Keratinocyte (primary cell): ENCODE measurements around the gene TSPAN4. TPM values are rescaled to one million over a fixed set of nuclear protein-coding genes. Genes with fewer than 3 reads are reported as not detected.

Experiments
- DNase-seq: peaks from one replicate; pipeline ENCODE4 v3.0.0-alpha.2; 2011; ENCODE audit warnings: low read depth, missing footprints, low spot score
- FAIRE-seq: peaks from 2 replicates; lab custom pipeline; 2011; peaks lifted over from hg19 to GRCh38; lab: Jason Lieb, UNC
- H2AFZ ChIP-seq: 2 replicates; pipeline ENCODE4 v1.6.0; 2012; ENCODE audit warnings: low read length, control low read depth, inconsistent platforms; ENCODE audit not compliant: control insufficient read depth
- H3K27ac ChIP-seq: 2 replicates; pipeline ENCODE4 v1.5.1; 2011; ENCODE audit warnings: low read length; ENCODE audit not compliant: control insufficient read depth, insufficient read depth
- H3K27me3 ChIP-seq: 3 replicates; pipeline ENCODE4 v1.6.0; 2011; ENCODE audit warnings: low read length; ENCODE audit not compliant: control insufficient read depth, insufficient read depth; ENCODE audit errors: extremely low read depth
- H3K36me3 ChIP-seq, 2 experiments: 2 replicates in 1 of 2; 3 replicates in 1 of 2; pipeline ENCODE4 v1.5.1; 2011; ENCODE audit warnings: low read length in 2 of 2, mild to moderate bottlenecking in 1 of 2; ENCODE audit not compliant: control insufficient read depth in 2 of 2, insufficient read depth in 2 of 2; ENCODE audit errors: extremely low read depth in 1 of 2
- H3K4me1 ChIP-seq: 3 replicates; pipeline ENCODE4 v1.5.1; 2011; ENCODE audit warnings: low read length; ENCODE audit not compliant: control insufficient read depth, insufficient read depth; ENCODE audit errors: extremely low read depth
- H3K4me2 ChIP-seq: 3 replicates; pipeline ENCODE4 v1.6.0; 2011; ENCODE audit warnings: low read depth, low read length; ENCODE audit not compliant: control insufficient read depth, insufficient read depth; ENCODE audit errors: extremely low read depth
- H3K4me3 ChIP-seq, 3 experiments: fragments of 200-600 bp in 1 of 3; sonication (generic) in 1 of 3; 2 replicates in 2 of 3; 3 replicates in 1 of 3; pipeline ENCODE4 v1.5.1; 2011 to 2016; ENCODE audit warnings: low read length in 3 of 3, mild to moderate bottlenecking in 3 of 3, control low read depth in 2 of 3, inconsistent platforms in 1 of 3, low read depth in 1 of 3, mixed read lengths in 1 of 3, mixed run types in 1 of 3, moderate library complexity in 1 of 3; ENCODE audit not compliant: control insufficient read depth in 2 of 3, insufficient read depth in 2 of 3; ENCODE audit errors: extremely low read depth in 1 of 3
- H3K79me2 ChIP-seq: 2 replicates; pipeline ENCODE4 v1.6.0; 2012; ENCODE audit warnings: low read length; ENCODE audit not compliant: control insufficient read depth, insufficient read depth
- H3K9ac ChIP-seq: 3 replicates; pipeline ENCODE4 v1.6.0; 2011; ENCODE audit warnings: low read length; ENCODE audit not compliant: control insufficient read depth, insufficient read depth; ENCODE audit errors: extremely low read depth
- H3K9me1 ChIP-seq: 3 replicates; pipeline ENCODE4 v1.6.0; 2011; ENCODE audit warnings: low read length; ENCODE audit not compliant: control insufficient read depth, insufficient read depth; ENCODE audit errors: extremely low read depth
- H3K9me3 ChIP-seq: 2 replicates; pipeline ENCODE4 v1.5.1; 2012; ENCODE audit warnings: low read depth, low read length; ENCODE audit not compliant: control insufficient read depth
- H4K20me1 ChIP-seq: 3 replicates; pipeline ENCODE4 v1.6.0; 2011; ENCODE audit warnings: low read length; ENCODE audit not compliant: control insufficient read depth, insufficient read depth; ENCODE audit errors: extremely low read depth
- CTCF ChIP-seq, 3 experiments: IDR thresholded peaks in 1 of 3; conservative IDR thresholded peaks in 1 of 3; optimal IDR thresholded peaks in 1 of 3; 2 replicates in 2 of 3; 3 replicates in 1 of 3; pipeline versions ENCODE3 to v1.5.1; 2011; ENCODE audit warnings: low read length in 3 of 3, mild to moderate bottlenecking in 3 of 3, moderate library complexity in 2 of 3, control low read depth in 1 of 3, inconsistent platforms in 1 of 3; ENCODE audit not compliant: insufficient read depth in 2 of 3; ENCODE audit errors: extremely low read depth in 1 of 3
- EZH2 ChIP-seq: IDR thresholded peaks from one replicate; pipeline ENCODE4 v1.6.1; 2012; ENCODE audit warnings: inconsistent platforms, mild to moderate bottlenecking, low read length, moderate library complexity
- dilution Hi-C: fragments of 300-500 bp; cut with MboI; formaldehyde crosslinking; loops from one replicate; pipeline ENCODE4 v1.7.0; 2020; ENCODE audit warnings: low sequenced_read_pairs; ENCODE audit not compliant: extremely low pct_ligation_motif_present
- polyA plus RNA-seq, 5 experiments: library from polyadenylated mRNA; depleted of rRNA in 3 of 5; stranded (reverse) in 3 of 5; stranded (forward) in 1 of 5; unstranded in 1 of 5; fragments of >200 nt; gene quantifications; 1 replicate in 1 of 5; 2 replicates in 3 of 5; 3 replicates in 1 of 5; pipeline versions ENCODE4 v1.2.1 to v1.2.3, GENCODE V29; 2011 to 2012; ENCODE audit warnings: missing spikeins in 2 of 5, low read depth in 1 of 5, low replicate concordance in 1 of 5

The TSPAN4 gene
- polyA plus RNA-seq, 1 donor (not counting 4 experiments of a cell fraction or from before 2014, with no cell fraction given), result 42.1 TPM

GRCh38 chr11:853682-854448 lies 11.2 kb downstream of the TSPAN4 start:
- peaks cover 7% of the 10 kb centered on the region for H4K20me1 ChIP-seq
- dilution Hi-C loops, result no loop called here
- H2AFZ ChIP-seq, result no peak overlapping the region
- no peak overlapping the region for H3K4me3 ChIP-seq
- H3K27me3 ChIP-seq, result no peaks in the 10 kb centered on the region
- H3K4me1 ChIP-seq, result peaks cover 4% of the 10 kb centered on the region
- FAIRE-seq (no peak), DNase-seq (no peak)
- no peak for TF ChIP-seq EZH2
- TF ChIP-seq CTCF (optimal IDR thresholded peaks at IDR 0.05 in 1 of 3, IDR thresholded peaks at IDR 0.05 in 1 of 3, conservative IDR thresholded peaks at IDR 0.05 in 1 of 3; ENCODE audit: extremely low read depth in 1 of 3, insufficient read depth in 2 of 3, low read length in 3 of 3), result no peak
- H3K9ac ChIP-seq, result no peak overlapping the region
- H3K4me2 ChIP-seq, result no peak overlapping the region
- H3K79me2 ChIP-seq, result no peaks in the 10 kb centered on the region
- no peak overlapping the region for H3K27ac ChIP-seq
- no peaks in the 10 kb centered on the region for H3K9me3 ChIP-seq
- no peaks in the 10 kb centered on the region for H3K9me1 ChIP-seq
- peaks cover 6 to 8% of the 10 kb centered on the region in 2 experiments for H3K36me3 ChIP-seq

GRCh38 chr11:854601-855329 lies 12.1 kb downstream of the TSPAN4 start:
- H3K9ac ChIP-seq, result no peak overlapping the region
- no peak overlapping the region for H3K27ac ChIP-seq
- H2AFZ ChIP-seq, result no peak overlapping the region
- no peak for TF ChIP-seq CTCF (optimal IDR thresholded peaks at IDR 0.05 in 1 of 3, IDR thresholded peaks at IDR 0.05 in 1 of 3, conservative IDR thresholded peaks at IDR 0.05 in 1 of 3; ENCODE audit: extremely low read depth in 1 of 3, insufficient read depth in 2 of 3, low read length in 3 of 3)
- TF ChIP-seq EZH2, result no peak
- H3K4me1 ChIP-seq, result peaks cover 4% of the 10 kb centered on the region
- H3K9me3 ChIP-seq, result no peaks in the 10 kb centered on the region
- no peaks in the 10 kb centered on the region for H3K79me2 ChIP-seq
- DNase-seq (no peak), FAIRE-seq (no peak)
- no peak overlapping the region for H3K4me3 ChIP-seq
- peaks cover 7% of the 10 kb centered on the region for H4K20me1 ChIP-seq
- no peak overlapping the region for H3K4me2 ChIP-seq
- H3K9me1 ChIP-seq, result no peaks in the 10 kb centered on the region
- H3K36me3 ChIP-seq, result peaks cover 6 to 8% of the 10 kb centered on the region in 2 experiments
- H3K27me3 ChIP-seq, result no peaks in the 10 kb centered on the region
- dilution Hi-C loops, result no loop called here
